B cell (primary cell): ENCODE data around the gene GTF3C4.

ENCODE experiments used
- CTCF ChIP-seq: fragments of 200-600 bp; IDR thresholded peaks from one replicate; pipeline ENCODE4 v1.8.0; 2022; ENCODE audit warnings: antibody characterized with exemption, mild to moderate bottlenecking
- EZH2 ChIP-seq: IDR thresholded peaks from 2 replicates; pipeline ENCODE4 v1.6.1; 2012; ENCODE audit warnings: borderline replicate concordance, low read depth, mild to moderate bottlenecking, moderate library complexity, low read length; ENCODE audit not compliant: insufficient read depth, poor library complexity, severe bottlenecking

GRCh38 chr9:132656299-132656698 lies 14.0 kb upstream of the GTF3C4 start:
- TF ChIP-seq CTCF: no peak
- TF ChIP-seq EZH2: no peak
